Parathyroid adenoma (tissue), 2 donors: Measurements from ENCODE around the gene CCL25.
"Not testable (repeated sequence)": the region's sequence is repeated elsewhere in the genome, so short reads cannot be mapped to it uniquely, and the experiment has no call there.

Experiments
- H2AFZ ChIP-seq: fragments of 300-600 bp; sonication (generic); one replicate; pipeline ENCODE4 v1.7.0; 2017; ENCODE audit warnings: antibody characterized with exemption, mild to moderate bottlenecking
- H3K27ac ChIP-seq: fragments of 300-600 bp; sonication (generic); one replicate; pipeline ENCODE4 v1.7.0; 2017
- H3K27me3 ChIP-seq: fragments of 300-600 bp; sonication (generic); one replicate; pipeline ENCODE4 v1.7.0; 2017; ENCODE audit warnings: low read length; ENCODE audit not compliant: control insufficient read depth, insufficient read depth
- H3K36me3 ChIP-seq: fragments of 300-600 bp; sonication (generic); one replicate; pipeline ENCODE4 v1.7.0; 2017; ENCODE audit warnings: low read length; ENCODE audit not compliant: control insufficient read depth, insufficient read depth
- H3K4me1 ChIP-seq: fragments of 300-600 bp; sonication (generic); one replicate; pipeline ENCODE4 v1.7.0; 2017; ENCODE audit warnings: control low read depth
- H3K4me2 ChIP-seq: fragments of 300-600 bp; sonication (generic); one replicate; pipeline ENCODE4 v1.7.0; 2017; ENCODE audit warnings: low read length
- H3K4me3 ChIP-seq: fragments of 300-600 bp; sonication (generic); one replicate; pipeline ENCODE4 v1.7.0; 2017; ENCODE audit warnings: low read depth, low read length
- H3K79me2 ChIP-seq: fragments of 300-600 bp; sonication (generic); one replicate; pipeline ENCODE4 v1.7.0; 2017; ENCODE audit warnings: control low read depth
- H3K9ac ChIP-seq: fragments of 300-600 bp; sonication (generic); one replicate; pipeline ENCODE4 v1.7.0; 2017; ENCODE audit warnings: mild to moderate bottlenecking
- H3K9me3 ChIP-seq: fragments of 300-600 bp; sonication (generic); one replicate; pipeline ENCODE4 v1.7.0; 2017; ENCODE audit warnings: low read length; ENCODE audit not compliant: control insufficient read depth
- TF ChIP-seq, protein P1 (sequence below): fragments of 300-600 bp; sonication (generic); IDR thresholded peaks from one replicate; pipeline ENCODE4 v1.7.0; 2017; ENCODE audit warnings: antibody characterized with exemption, mild to moderate bottlenecking
- donor health status: primary hyperparathyroidism.

The CCL25 gene

DNA sequence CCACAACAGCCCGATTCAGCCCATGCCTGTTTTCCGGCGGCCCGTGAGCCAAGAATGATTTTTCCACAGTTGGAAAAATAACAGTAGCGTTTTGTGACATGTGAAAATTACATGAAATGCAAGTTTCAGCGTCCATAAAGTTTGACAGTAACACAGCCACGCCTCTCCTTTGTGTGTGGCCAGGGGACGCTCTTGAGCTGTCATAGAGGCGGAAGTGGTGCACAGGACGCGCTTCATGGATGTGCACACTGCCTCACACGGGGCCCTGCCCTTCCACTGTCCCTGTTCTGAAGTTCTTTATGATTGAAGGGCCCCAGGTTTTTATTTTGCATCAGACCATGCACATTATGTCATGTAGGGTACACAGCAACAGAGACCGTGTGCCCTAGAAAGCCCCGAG lies 34.8 kb upstream of the CCL25 start:
- Histone ChIP-seq H3K36me3 (no peaks in the 10 kb centered on the region), H2AFZ (no peak overlapping the region), H3K27ac (no peak overlapping the region), H3K4me3 (no peak overlapping the region), H3K9ac (no peak overlapping the region), H3K4me1 (no peaks in the 10 kb centered on the region), H3K4me2 (no peak overlapping the region), H3K79me2 (no peaks in the 10 kb centered on the region), H3K27me3 (no peaks in the 10 kb centered on the region), H3K9me3 (no peaks in the 10 kb centered on the region)
- TF ChIP-seq, protein P1, sequence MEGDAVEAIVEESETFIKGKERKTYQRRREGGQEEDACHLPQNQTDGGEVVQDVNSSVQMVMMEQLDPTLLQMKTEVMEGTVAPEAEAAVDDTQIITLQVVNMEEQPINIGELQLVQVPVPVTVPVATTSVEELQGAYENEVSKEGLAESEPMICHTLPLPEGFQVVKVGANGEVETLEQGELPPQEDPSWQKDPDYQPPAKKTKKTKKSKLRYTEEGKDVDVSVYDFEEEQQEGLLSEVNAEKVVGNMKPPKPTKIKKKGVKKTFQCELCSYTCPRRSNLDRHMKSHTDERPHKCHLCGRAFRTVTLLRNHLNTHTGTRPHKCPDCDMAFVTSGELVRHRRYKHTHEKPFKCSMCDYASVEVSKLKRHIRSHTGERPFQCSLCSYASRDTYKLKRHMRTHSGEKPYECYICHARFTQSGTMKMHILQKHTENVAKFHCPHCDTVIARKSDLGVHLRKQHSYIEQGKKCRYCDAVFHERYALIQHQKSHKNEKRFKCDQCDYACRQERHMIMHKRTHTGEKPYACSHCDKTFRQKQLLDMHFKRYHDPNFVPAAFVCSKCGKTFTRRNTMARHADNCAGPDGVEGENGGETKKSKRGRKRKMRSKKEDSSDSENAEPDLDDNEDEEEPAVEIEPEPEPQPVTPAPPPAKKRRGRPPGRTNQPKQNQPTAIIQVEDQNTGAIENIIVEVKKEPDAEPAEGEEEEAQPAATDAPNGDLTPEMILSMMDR: no peak

- Histone ChIP-seq H3K27me3 (no peaks in the 10 kb centered on the region), H3K4me3 (no peak overlapping the region), H3K9ac (no peak overlapping the region), H3K4me2 (no peak overlapping the region), H3K79me2 (no peaks in the 10 kb centered on the region), H3K36me3 (no peaks in the 10 kb centered on the region), H3K9me3 (no peaks in the 10 kb centered on the region), H3K27ac (no peak overlapping the region), H2AFZ (no peak overlapping the region), H3K4me1 (no peaks in the 10 kb centered on the region)
- TF ChIP-seq, protein P1: no peak
These were observed 31.9 kb upstream of the CCL25 start for GRCh38 chr19:8020681-8021080.

DNA sequence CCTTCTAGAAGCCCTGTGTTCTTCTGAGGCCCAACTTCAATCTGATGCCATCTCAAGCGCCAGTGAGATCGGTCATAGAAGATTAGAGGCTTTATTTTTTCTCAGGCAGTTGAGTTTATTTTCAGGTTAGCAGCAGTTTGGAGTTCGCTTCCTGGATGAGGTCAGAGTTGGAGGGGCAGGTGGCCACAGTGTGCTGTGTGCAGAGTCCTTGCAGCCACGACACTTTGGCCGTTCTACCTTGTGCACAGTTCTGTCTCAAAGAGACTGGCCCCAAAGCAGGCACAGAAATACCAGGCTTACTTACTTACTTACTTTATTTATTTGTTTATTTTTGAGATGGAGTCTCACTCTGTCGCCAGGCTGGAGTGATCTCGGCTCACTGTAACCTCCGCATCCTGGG lies 31.2 kb upstream of the CCL25 start:
- Histone ChIP-seq H3K9ac (no peak overlapping the region), H3K9me3 (no peaks in the 10 kb centered on the region), H3K79me2 (no peaks in the 10 kb centered on the region), H3K36me3 (no peaks in the 10 kb centered on the region), H3K4me2 (no peak overlapping the region), H3K4me3 (no peak overlapping the region), H2AFZ (no peak overlapping the region), H3K4me1 (no peaks in the 10 kb centered on the region), H3K27me3 (no peaks in the 10 kb centered on the region), H3K27ac (no peak overlapping the region)
- TF ChIP-seq, protein P1: no peak

GRCh38 chr19:8022275-8022674 lies 30.3 kb upstream of the CCL25 start:
- H3K4me2 ChIP-seq: no peak overlapping the region
- H3K4me3 ChIP-seq: no peak overlapping the region
- no peaks in the 10 kb centered on the region for H3K36me3 ChIP-seq
- TF ChIP-seq, protein P1: no peak
- no peak overlapping the region for H3K27ac ChIP-seq
- H3K79me2 ChIP-seq: no peaks in the 10 kb centered on the region
- H3K9ac ChIP-seq: no peak overlapping the region
- no peak overlapping the region for H2AFZ ChIP-seq
- H3K27me3 ChIP-seq: no peaks in the 10 kb centered on the region
- no peaks in the 10 kb centered on the region for H3K9me3 ChIP-seq
- H3K4me1 ChIP-seq: no peaks in the 10 kb centered on the region

GRCh38 chr19:8023371-8023770 lies 29.2 kb upstream of the CCL25 start:
- no peak overlapping the region for H3K9ac ChIP-seq
- H3K27ac ChIP-seq: no peak overlapping the region
- H3K4me2 ChIP-seq: no peak overlapping the region
- TF ChIP-seq, protein P1: no peak
- no peaks in the 10 kb centered on the region for H3K79me2 ChIP-seq
- H3K4me3 ChIP-seq: no peak overlapping the region
- no peaks in the 10 kb centered on the region for H3K36me3 ChIP-seq
- no peaks in the 10 kb centered on the region for H3K9me3 ChIP-seq
- no peaks in the 10 kb centered on the region for H3K27me3 ChIP-seq
- H2AFZ ChIP-seq: no peak overlapping the region
- no peaks in the 10 kb centered on the region for H3K4me1 ChIP-seq

GRCh38 chr19:8024256-8024655 lies 28.3 kb upstream of the CCL25 start:
- not testable (repeated sequence) for H3K4me3 ChIP-seq, H3K27ac ChIP-seq, H3K4me1 ChIP-seq, H2AFZ ChIP-seq, H3K79me2 ChIP-seq, H3K9ac ChIP-seq, H3K4me2 ChIP-seq, H3K9me3 ChIP-seq, H3K27me3 ChIP-seq, H3K36me3 ChIP-seq
